Body of pancreas (tissue), 4 donors: ENCODE results near the gene KLHL18.

Experiments used
- CTCF ChIP-seq, 7 experiments: fragments of 450-650 bp in 4 of 7; fragments of 200-600 bp in 3 of 7; sonication (generic) in 3 of 7; IDR thresholded peaks; one replicate each; pipeline ENCODE4 v1.5.1; 2016 to 2019; ENCODE audit warnings: antibody characterized with exemption in 7 of 7
- POLR2A ChIP-seq, 3 donors: fragments of 450-650 bp; IDR thresholded peaks; one replicate each; pipeline ENCODE4 v1.6.1; 2016; ENCODE audit warnings: antibody characterized with exemption in 3 of 3, mild to moderate bottlenecking in 2 of 3

GRCh38 chr3:47280519-47280918, 2.2 kb upstream of the KLHL18 start:
- no peak for TF ChIP-seq CTCF (IDR thresholded peaks at IDR 0.05)
- no peak for TF ChIP-seq POLR2A (IDR thresholded peaks at IDR 0.05)
